IMR-90 (cell line): ENCODE data around the gene ABCA7.

Experiments used
- POLR2A ChIP-seq: IDR thresholded peaks from 2 replicates; pipeline ENCODE4 v1.6.1; 2012; ENCODE audit warnings: mild to moderate bottlenecking, low read depth, low read length
- RAD21 ChIP-seq: IDR thresholded peaks from 2 replicates; pipeline ENCODE4 v1.6.1; 2012; ENCODE audit warnings: low read length, improper control_type of control experiment
- TF ChIP-seq, protein P1 (sequence below): conservative IDR thresholded peaks from 2 replicates; pipeline ENCODE4 v1.5.1; 2012; ENCODE audit warnings: mild to moderate bottlenecking, low read depth, low read length, improper control_type of control experiment

DNA sequence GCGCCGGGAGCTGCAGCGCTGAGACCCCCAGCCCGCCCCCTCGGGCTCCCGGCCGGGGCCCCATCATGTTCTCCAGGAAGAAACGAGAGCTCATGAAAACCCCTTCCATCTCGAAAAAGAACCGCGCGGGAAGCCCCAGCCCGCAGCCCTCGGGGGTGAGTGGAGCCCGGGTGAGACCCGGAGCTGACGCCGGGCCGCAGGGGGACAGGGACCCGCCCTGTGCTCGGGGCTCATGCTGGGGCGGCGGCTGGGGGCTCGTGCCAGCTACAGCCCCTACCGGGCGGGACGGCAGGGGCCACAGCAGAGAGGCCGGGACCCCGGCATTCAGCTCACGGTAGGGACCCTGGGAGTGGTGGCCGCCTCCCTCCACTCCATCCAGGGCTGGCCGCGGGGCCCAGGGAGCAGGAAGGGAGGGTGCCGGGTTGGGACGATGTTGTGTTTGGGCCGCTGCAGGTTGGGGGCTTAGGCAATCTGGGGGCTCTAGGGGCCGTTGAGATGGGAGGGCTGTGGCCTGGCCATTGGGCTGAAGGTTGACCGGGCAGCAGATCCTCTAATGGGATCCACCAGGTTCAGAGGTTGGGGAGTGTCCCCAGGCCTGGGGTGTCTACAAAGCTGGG, 27.5 kb downstream of the ABCA7 start:
- TF ChIP-seq RAD21, result no peak
- TF ChIP-seq POLR2A, result no peak
- TF ChIP-seq, protein P1, sequence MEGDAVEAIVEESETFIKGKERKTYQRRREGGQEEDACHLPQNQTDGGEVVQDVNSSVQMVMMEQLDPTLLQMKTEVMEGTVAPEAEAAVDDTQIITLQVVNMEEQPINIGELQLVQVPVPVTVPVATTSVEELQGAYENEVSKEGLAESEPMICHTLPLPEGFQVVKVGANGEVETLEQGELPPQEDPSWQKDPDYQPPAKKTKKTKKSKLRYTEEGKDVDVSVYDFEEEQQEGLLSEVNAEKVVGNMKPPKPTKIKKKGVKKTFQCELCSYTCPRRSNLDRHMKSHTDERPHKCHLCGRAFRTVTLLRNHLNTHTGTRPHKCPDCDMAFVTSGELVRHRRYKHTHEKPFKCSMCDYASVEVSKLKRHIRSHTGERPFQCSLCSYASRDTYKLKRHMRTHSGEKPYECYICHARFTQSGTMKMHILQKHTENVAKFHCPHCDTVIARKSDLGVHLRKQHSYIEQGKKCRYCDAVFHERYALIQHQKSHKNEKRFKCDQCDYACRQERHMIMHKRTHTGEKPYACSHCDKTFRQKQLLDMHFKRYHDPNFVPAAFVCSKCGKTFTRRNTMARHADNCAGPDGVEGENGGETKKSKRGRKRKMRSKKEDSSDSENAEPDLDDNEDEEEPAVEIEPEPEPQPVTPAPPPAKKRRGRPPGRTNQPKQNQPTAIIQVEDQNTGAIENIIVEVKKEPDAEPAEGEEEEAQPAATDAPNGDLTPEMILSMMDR, result no peak
